Mesendoderm (in vitro differentiated cells): Measurements from ENCODE around the gene ACAD11.

Experiments used
- DNase-seq: peaks from one replicate; pipeline ENCODE4 v3.0.0; 2013
- H2AK5ac ChIP-seq: 2 replicates; pipeline ENCODE4 v1.6.1; 2013; ENCODE audit warnings: low read length, inconsistent platforms
- H2BK120ac ChIP-seq: 2 replicates; pipeline ENCODE4 v1.6.1; 2013; ENCODE audit warnings: low read depth, mild to moderate bottlenecking, low read length, moderate library complexity, mixed read lengths
- H2BK15ac ChIP-seq: replicated peaks from 2 replicates; pipeline ENCODE4 v1.6.1; 2013; ENCODE audit warnings: low read depth, mild to moderate bottlenecking, moderate library complexity
- H2BK5ac ChIP-seq: 2 replicates; pipeline ENCODE4 v1.6.1; 2013; ENCODE audit warnings: low read length, inconsistent platforms
- H3K18ac ChIP-seq: 2 replicates; pipeline ENCODE4 v1.6.1; 2013; ENCODE audit warnings: mild to moderate bottlenecking, low read length, mixed read lengths
- H3K23ac ChIP-seq: one replicate; pipeline ENCODE4 v1.6.1; 2013; ENCODE audit warnings: low read length
- H3K27ac ChIP-seq: 2 replicates; pipeline ENCODE4 v1.5.1; 2013; ENCODE audit warnings: low read depth, mild to moderate bottlenecking, inconsistent platforms, low read length, moderate library complexity
- H3K27me3 ChIP-seq: 2 replicates; pipeline ENCODE4 v1.6.1; 2013; ENCODE audit warnings: low read length, control low read depth, mild to moderate bottlenecking, inconsistent platforms; ENCODE audit not compliant: insufficient read depth, poor library complexity
- H3K36me3 ChIP-seq: 2 replicates; pipeline ENCODE4 v1.6.1; 2013; ENCODE audit warnings: low read length, inconsistent platforms; ENCODE audit not compliant: control insufficient read depth, insufficient read depth
- H3K4ac ChIP-seq: one replicate; pipeline ENCODE4 v1.6.1; 2013; ENCODE audit warnings: low read depth, mild to moderate bottlenecking, low read length, moderate library complexity
- H3K4me1 ChIP-seq: 2 replicates; pipeline ENCODE4 v1.6.1; 2013; ENCODE audit warnings: low read depth, low read length, inconsistent platforms; ENCODE audit not compliant: control insufficient read depth
- H3K4me2 ChIP-seq: 2 replicates; pipeline ENCODE4 v1.6.1; 2013; ENCODE audit warnings: low read length
- H3K4me3 ChIP-seq: 2 replicates; pipeline ENCODE4 v1.5.1; 2013; ENCODE audit warnings: mild to moderate bottlenecking, low read length
- H3K56ac ChIP-seq: one replicate; pipeline ENCODE4 v1.6.1; 2013; ENCODE audit warnings: low read length
- H3K79me1 ChIP-seq: 2 replicates; pipeline ENCODE4 v1.6.1; 2013; ENCODE audit warnings: low read length, inconsistent platforms
- H3K79me2 ChIP-seq: 2 replicates; pipeline ENCODE4 v1.6.1; 2013; ENCODE audit warnings: mild to moderate bottlenecking, low read length; ENCODE audit not compliant: control insufficient read depth, insufficient read depth
- H3K9ac ChIP-seq: 2 replicates; pipeline ENCODE4 v1.6.1; 2013; ENCODE audit warnings: low read length, inconsistent platforms
- H4K5ac ChIP-seq: one replicate; pipeline ENCODE4 v1.6.1; 2013; ENCODE audit warnings: low read length
- H4K8ac ChIP-seq: one replicate; pipeline ENCODE4 v1.6.1; 2013; ENCODE audit warnings: low read depth, mild to moderate bottlenecking, control low read depth, low read length, moderate library complexity
- WGBS: extraction: QIAGEN DNeasy Blood & Tissue Kit; methylation state at CpG from one replicate; pipeline ENCODE4 v1.1.7; 2013; ENCODE audit warnings: low lambda C conversion rate, missing lambda C conversion rate; ENCODE audit not compliant: insufficient coverage; ENCODE audit errors: extremely low coverage; 5-methylcytosine and 5-hydroxymethylcytosine counted together

ACAD11 gene

GRCh38 chr3:132569153-132569552 is 90.5 kb downstream of the ACAD11 start:
- Histone ChIP-seq H3K23ac (no peak overlapping the region), H4K8ac (no peak overlapping the region), H3K9ac (no peak overlapping the region), H3K36me3 (no peaks in the 10 kb centered on the region), H2BK15ac (no peak overlapping the region), H3K4me2 (no peak overlapping the region), H4K5ac (no peak overlapping the region), H2BK120ac (no peak overlapping the region), H3K79me1 (no peaks in the 10 kb centered on the region), H3K27me3 (no peaks in the 10 kb centered on the region), H3K4ac (no peak overlapping the region), H3K18ac (no peak overlapping the region), H2BK5ac (no peak overlapping the region), H3K56ac (no peak overlapping the region), H3K79me2 (no peaks in the 10 kb centered on the region), H3K27ac (no peak overlapping the region), H3K4me3 (no peak overlapping the region), H2AK5ac (no peak overlapping the region), H3K4me1 (no peaks in the 10 kb centered on the region)
- no CpG with 5 or more reads among the region's 2 CpGs for WGBS
- DNase-seq: no peak

DNA sequence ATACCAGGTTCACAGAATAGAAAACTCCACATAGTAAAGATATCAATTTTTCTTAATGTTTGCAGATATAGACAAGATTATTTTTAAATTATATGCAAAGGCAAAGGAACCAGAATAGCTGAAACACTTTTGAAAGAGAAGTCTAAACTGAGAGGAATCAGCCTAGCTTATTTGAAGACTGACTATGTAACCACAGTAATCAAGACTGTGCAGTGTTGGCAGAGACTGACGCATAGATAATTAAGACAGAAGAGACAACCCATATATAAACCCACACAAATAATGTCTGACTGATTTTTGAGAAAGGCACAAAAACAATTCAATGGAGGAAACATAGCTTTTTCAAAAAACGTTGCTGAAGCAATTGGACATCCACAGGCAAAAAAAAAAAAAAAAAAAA is 91.2 kb downstream of the ACAD11 start:
- Histone ChIP-seq H3K36me3 (no peaks in the 10 kb centered on the region), H3K23ac (no peak overlapping the region), H4K5ac (no peak overlapping the region), H3K9ac (no peak overlapping the region), H3K79me2 (no peaks in the 10 kb centered on the region), H3K4me3 (no peak overlapping the region), H3K18ac (no peak overlapping the region), H3K4me1 (no peaks in the 10 kb centered on the region), H2BK120ac (no peak overlapping the region), H3K27ac (no peak overlapping the region), H3K4ac (no peak overlapping the region), H2AK5ac (no peak overlapping the region), H3K27me3 (no peaks in the 10 kb centered on the region), H4K8ac (no peak overlapping the region), H2BK5ac (no peak overlapping the region), H2BK15ac (no peak overlapping the region), H3K79me1 (no peaks in the 10 kb centered on the region), H3K4me2 (no peak overlapping the region), H3K56ac (no peak overlapping the region)
- WGBS: no CpG with 5 or more reads among the region's 2 CpGs
- no peak for DNase-seq

- Histone ChIP-seq H3K9ac (no peak overlapping the region), H3K79me2 (no peaks in the 10 kb centered on the region), H2BK15ac (no peak overlapping the region), H4K8ac (no peak overlapping the region), H3K18ac (no peak overlapping the region), H3K23ac (no peak overlapping the region), H3K4ac (no peak overlapping the region), H3K4me1 (no peaks in the 10 kb centered on the region), H2AK5ac (no peak overlapping the region), H2BK120ac (no peak overlapping the region), H3K27me3 (no peaks in the 10 kb centered on the region), H3K4me2 (no peak overlapping the region), H3K79me1 (no peaks in the 10 kb centered on the region), H3K56ac (no peak overlapping the region), H3K27ac (no peak overlapping the region), H4K5ac (no peak overlapping the region), H3K4me3 (no peak overlapping the region), H2BK5ac (no peak overlapping the region), H3K36me3 (no peaks in the 10 kb centered on the region)
- DNase-seq: no peak
- no CpG with 5 or more reads among the region's 2 CpGs for WGBS
Measured at GRCh38 chr3:132564070-132564465, 95.5 kb downstream of the ACAD11 start.

GRCh38 chr3:132563420-132564069 is 96.1 kb downstream of the ACAD11 start:
- no peak overlapping the region for H3K4me2 ChIP-seq
- H3K27ac ChIP-seq: no peak overlapping the region
- no peak overlapping the region for H4K5ac ChIP-seq
- H3K36me3 ChIP-seq: no peaks in the 10 kb centered on the region
- H3K79me2 ChIP-seq: no peaks in the 10 kb centered on the region
- H3K18ac ChIP-seq: no peak overlapping the region
- no peak overlapping the region for H3K4me3 ChIP-seq
- H2BK120ac ChIP-seq: no peak overlapping the region
- H3K4ac ChIP-seq: no peak overlapping the region
- no CpG with 5 or more reads among the region's 4 CpGs for WGBS
- H3K56ac ChIP-seq: no peak overlapping the region
- H2AK5ac ChIP-seq: no peak overlapping the region
- H3K79me1 ChIP-seq: no peaks in the 10 kb centered on the region
- no peak for DNase-seq
- H3K9ac ChIP-seq: no peak overlapping the region
- H3K23ac ChIP-seq: no peak overlapping the region
- no peak overlapping the region for H4K8ac ChIP-seq
- H3K27me3 ChIP-seq: no peaks in the 10 kb centered on the region
- H2BK15ac ChIP-seq: no peak overlapping the region
- no peak overlapping the region for H2BK5ac ChIP-seq
- H3K4me1 ChIP-seq: no peaks in the 10 kb centered on the region

DNA sequence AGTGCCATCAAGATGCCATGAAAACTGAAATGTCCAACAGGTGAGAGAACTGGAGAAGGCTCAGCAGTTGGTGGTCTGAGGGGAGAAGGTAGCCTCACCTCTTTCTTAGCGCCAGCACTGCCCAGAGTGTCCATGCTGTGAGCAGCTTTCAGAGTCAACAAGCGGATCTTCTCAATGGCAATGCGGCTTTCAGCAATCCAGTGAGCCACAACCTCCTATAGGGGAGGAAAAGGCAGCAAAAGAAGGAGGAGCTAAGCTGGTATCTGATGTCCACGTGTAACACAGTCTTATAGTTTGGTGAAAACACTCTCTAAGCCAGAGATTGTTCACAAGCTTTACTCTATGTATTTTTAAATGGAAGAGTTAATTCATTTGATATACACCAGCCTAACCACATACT is 98.6 kb downstream of the ACAD11 start:
- H3K4ac ChIP-seq: no peak overlapping the region
- no peak overlapping the region for H2BK5ac ChIP-seq
- H4K8ac ChIP-seq: no peak overlapping the region
- H2BK15ac ChIP-seq: no peak overlapping the region
- no peak overlapping the region for H3K56ac ChIP-seq
- H3K27ac ChIP-seq: no peak overlapping the region
- H3K36me3 ChIP-seq: no peaks in the 10 kb centered on the region
- H3K4me1 ChIP-seq: no peaks in the 10 kb centered on the region
- H3K79me1 ChIP-seq: no peaks in the 10 kb centered on the region
- no peak overlapping the region for H3K4me3 ChIP-seq
- no peak overlapping the region for H3K23ac ChIP-seq
- no peak overlapping the region for H3K9ac ChIP-seq
- WGBS: no CpG with 5 or more reads among the region's 4 CpGs
- no peaks in the 10 kb centered on the region for H3K27me3 ChIP-seq
- no peak overlapping the region for H2AK5ac ChIP-seq
- H2BK120ac ChIP-seq: no peak overlapping the region
- no peak overlapping the region for H4K5ac ChIP-seq
- no peak overlapping the region for H3K4me2 ChIP-seq
- H3K79me2 ChIP-seq: no peaks in the 10 kb centered on the region
- H3K18ac ChIP-seq: no peak overlapping the region
- DNase-seq: peak; percentile 7

- Histone ChIP-seq H3K4me3 (no peak overlapping the region), H3K79me2 (no peaks in the 10 kb centered on the region), H3K4me1 (no peaks in the 10 kb centered on the region), H4K8ac (no peak overlapping the region), H2BK120ac (no peak overlapping the region), H3K4ac (no peak overlapping the region), H2BK5ac (no peak overlapping the region), H3K23ac (no peak overlapping the region), H3K79me1 (no peaks in the 10 kb centered on the region), H3K4me2 (no peak overlapping the region), H3K36me3 (no peaks in the 10 kb centered on the region), H4K5ac (no peak overlapping the region), H3K27me3 (no peaks in the 10 kb centered on the region), H3K56ac (no peak overlapping the region), H2BK15ac (no peak overlapping the region), H2AK5ac (no peak overlapping the region), H3K27ac (no peak overlapping the region), H3K9ac (no peak overlapping the region), H3K18ac (no peak overlapping the region)
- no CpG with 5 or more reads among the region's 8 CpGs for WGBS
- peak; percentile 44 for DNase-seq
Measured at GRCh38 chr3:132556508-132557159, 103.0 kb downstream of the ACAD11 start.
